Amniotic epithelial cell (primary cell): ENCODE data around the gene DPF3.
A peak's percentile ranks its signal among the peaks of the same experiment; 100 is the strongest.

Experiments used
- DNase-seq: peaks from one replicate; pipeline ENCODE4 v3.0.0-alpha.2; 2010; ENCODE audit warnings: low read depth

The DPF3 gene

GRCh38 chr14:72904840-72905561 lies 11.1 kb upstream of the DPF3 start:
- peak; percentile 73 for DNase-seq

- no peak for DNase-seq
These were observed 10.3 kb upstream of the DPF3 start for GRCh38 chr14:72904218-72904617.

DNA sequence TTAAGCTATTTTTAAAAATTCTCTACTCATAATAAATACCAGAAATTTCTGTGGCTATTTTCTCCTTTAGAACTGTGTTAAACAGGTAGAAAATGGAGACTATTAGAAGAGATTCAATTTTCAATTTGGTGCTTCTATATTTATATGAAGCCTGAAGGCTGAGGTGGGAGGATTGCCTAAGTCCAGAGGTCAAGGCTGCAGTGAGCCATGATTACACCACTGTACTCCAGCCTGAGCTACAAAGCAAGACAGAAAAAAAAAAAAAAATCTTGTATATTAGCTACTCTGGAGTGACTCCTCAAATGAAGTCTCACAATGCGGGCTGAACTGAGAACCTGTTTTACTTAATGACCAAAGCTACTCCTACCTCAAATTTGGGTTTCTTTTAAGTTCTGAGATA lies 9.8 kb upstream of the DPF3 start:
- DNase-seq, result no peak

- peak; percentile 44 for DNase-seq
These were observed 9.1 kb upstream of the DPF3 start for GRCh38 chr14:72902801-72903530.

- no peak for DNase-seq
These were observed 7.5 kb upstream of the DPF3 start for GRCh38 chr14:72901361-72901760.

DNA sequence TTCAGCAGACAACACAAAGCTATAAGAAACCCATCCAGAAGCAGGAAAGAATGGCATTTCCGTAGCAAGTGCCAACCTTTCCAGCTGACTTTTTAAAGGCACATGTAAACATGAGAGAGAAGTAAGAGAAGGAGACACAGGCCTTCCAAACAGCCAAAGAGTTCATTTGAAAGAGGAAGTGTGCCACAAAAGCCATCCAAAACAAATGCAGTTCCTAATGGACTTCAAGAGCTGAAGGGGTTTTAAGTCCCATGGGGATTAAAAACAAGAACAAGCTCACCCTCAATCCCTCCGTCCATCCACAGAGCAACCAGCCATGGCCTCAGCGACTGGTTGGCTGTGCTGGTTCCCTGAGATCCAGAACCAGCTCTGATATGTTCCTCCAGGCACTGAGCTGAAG lies 4.5 kb upstream of the DPF3 start:
- no peak for DNase-seq

DNA sequence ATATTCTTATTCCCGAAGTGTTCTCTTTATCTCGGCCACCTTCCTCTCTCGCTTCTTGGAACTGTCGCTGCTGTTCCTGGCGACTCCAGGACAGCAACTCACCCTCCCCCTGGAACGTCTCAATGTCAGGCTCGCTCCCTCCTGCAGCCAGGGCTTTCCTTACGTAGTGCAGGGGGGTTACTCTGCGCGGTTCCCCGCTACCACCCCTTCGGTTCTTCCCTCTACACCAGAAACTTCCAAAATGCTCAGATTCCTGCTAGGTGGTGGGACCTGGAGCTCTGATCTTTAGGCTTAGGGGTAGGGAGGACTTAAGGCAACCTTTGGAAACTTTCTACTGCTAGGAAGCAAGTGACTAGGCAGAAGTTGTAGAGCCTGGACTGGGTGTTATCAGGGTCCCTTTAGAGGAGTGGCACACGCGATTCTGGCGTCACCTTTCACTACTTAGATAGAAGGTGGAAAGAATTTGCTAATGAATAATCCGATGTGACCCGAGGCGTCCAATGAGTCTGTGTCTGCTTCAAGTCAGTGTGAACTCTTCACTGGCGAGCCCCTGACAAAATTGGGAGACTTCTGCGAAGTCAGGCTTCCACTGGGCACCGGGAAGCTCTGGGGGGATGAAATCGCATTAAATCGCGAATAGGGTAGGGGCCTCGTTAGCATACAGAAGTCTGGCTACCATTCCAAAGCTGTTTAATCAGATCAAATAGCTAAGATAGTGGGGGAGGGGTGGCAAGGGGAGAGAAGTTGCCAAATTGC lies 900 bp upstream of the DPF3 start:
- DNase-seq, result no peak

- DNase-seq, result no peak
These were observed 372 bp upstream of the DPF3 start for GRCh38 chr14:72894323-72894622.

DNA sequence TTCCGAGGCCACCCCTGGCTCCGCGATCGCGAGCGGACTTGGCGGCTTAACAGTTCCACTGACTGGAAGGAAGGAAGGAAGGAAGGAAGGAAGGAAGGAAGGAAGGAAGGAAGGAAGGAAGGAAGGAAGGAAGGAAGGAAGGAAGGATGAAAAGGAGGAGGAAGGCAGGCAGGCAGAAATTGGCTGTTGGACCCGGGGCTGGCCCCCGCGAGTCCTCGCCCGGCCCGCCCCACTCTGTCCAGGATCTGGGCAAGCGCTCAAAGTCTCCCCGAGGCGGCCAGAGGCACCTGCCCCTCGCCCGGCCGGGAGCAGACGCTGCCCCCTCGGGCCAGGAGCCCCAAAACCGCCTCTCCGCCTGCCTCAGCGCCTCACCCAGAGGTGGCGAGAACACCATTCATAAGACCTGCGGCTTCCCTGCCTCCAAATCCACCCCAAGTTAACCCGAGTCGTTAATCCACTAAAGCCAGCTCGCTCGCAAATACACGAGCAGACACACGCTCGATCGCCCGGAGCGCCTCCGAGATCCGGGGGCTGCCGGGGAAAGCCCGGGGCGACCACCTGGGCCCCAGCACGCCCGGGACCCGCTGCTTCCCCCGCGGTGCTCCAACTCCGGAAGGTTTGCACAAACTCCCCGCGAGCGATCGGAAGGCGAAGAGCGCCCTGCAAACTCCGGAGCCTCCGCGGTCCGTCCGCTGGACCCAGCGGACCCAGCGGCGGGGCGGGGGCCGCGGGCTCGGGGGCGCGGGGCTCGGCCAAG lies 844 bp downstream of the DPF3 start:
- no peak for DNase-seq

DNA sequence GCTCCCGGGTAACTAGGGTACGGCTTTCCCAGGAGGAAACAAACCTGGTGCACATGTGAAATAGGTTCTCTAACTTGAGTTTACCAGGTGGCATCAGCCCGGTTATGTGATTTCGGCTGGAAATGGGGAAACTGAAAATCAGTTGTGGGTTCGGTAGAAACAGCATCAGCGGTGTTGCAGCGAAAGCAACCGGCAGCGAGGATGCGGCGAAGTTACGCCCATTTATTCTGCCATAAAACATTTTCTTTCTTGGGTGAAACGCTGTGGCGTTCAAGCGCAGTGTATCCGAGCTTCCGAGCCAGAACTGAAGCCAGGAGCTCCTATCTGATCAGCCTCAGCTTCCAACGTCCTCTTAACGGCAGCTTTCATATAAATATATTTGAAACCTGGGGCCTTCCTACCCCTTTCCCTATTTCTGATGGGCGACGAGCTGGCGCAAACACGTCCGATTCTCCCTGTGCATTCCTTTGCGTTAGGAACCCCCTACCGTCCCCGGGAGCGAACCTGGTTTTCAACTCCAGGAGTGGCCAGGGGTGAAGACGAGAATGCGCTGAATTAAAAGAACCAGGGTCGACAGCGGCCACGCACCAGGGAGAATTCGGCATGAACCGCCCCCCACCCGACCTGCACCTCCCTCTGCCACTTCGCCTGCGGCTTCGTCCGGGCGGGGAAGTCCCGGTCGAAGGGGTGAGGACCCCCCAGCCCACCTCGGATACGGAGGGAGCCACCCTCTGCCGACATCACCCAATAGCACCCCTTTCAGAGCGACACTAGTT lies 1.6 kb downstream of the DPF3 start:
- peak; percentile 28 for DNase-seq

- DNase-seq, result no peak
These were observed 2.2 kb downstream of the DPF3 start for GRCh38 chr14:72891666-72892102.

DNA sequence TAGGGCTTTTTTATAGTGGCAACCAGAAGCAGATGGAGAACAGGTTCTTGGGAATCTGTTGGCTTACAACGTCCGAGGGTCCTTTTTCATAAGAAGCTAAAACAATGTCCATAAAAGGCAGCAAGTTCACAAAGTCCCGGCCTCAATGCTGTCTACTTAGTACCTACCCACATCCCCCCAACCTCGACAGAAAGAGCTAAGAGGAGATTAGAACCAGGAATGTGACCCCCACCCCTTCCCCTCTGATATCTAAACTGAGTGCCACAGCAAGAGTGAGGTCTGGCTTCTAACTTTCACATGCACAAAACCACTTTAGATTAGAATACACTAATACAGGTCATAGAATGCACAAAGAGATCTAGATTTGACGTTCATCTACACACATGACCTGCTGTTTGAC lies 4.5 kb downstream of the DPF3 start:
- DNase-seq, result no peak

DNA sequence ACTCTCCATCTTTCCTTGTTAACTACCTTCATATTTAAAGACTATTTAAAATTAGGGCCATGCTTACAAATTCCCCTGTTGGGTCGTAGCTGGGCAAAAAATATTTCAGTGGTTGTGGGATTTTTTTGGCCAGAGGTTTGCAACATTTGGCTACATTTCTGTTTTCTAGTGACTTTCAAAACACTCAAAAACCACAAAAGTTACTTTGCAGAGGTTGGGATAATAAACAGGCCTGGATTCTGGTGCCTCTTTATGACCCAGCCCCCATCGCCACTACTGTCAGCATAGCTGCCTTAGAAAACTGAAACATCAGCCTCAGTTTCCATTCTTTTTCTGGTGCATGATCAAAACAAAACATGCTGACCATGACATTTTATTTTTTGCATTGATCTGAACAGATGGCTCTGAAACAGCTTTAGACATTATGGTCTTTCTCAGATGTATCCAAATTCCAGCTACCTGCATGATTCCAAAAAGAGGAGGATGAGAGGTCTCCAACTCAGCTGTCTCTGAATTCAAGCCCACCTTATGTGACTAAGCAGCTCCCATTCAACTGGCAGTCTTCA lies 5.2 kb downstream of the DPF3 start:
- DNase-seq, result peak; percentile 31

DNA sequence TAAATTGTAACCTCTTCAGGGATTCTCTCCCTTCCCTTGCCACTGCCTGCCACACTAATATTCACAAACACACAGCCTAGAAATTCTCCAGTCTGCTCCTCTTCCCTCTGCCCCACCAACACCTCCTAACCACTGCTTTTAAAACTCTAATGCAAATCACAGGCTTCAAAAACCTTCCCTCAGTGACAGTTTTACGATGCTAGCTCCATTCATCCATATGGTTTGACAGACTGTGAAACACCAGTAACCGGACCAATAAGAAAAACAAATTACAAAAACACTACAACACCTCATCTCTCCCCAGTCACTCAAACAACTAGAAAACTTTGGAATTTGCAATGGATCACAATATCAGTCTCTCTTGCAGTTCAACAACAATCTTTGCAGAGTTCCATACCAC lies 5.7 kb downstream of the DPF3 start:
- no peak for DNase-seq

GRCh38 chr14:72887514-72887913 lies 6.4 kb downstream of the DPF3 start:
- DNase-seq, result no peak

- no peak for DNase-seq
These were observed 9.5 kb downstream of the DPF3 start for GRCh38 chr14:72884386-72884785.

DNA sequence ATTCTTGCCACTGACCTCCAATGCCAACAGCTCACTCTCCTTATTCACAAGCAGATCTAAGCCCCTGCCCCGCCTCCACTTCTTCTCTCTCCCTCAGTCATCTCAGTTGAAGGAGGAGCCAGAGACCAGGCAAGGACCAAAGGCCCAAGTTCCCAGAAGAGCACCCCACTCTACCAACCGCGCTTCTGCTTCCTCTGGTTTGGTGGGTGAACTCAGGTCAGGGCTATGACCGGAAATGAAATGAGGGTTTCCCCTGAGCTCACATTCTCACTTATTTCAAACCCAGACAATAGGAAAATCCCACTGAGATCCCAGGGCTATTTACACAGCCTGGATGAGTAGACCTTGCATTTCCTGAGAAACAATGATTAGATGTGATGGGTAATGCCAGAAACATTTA lies 9.9 kb downstream of the DPF3 start:
- no peak for DNase-seq

DNA sequence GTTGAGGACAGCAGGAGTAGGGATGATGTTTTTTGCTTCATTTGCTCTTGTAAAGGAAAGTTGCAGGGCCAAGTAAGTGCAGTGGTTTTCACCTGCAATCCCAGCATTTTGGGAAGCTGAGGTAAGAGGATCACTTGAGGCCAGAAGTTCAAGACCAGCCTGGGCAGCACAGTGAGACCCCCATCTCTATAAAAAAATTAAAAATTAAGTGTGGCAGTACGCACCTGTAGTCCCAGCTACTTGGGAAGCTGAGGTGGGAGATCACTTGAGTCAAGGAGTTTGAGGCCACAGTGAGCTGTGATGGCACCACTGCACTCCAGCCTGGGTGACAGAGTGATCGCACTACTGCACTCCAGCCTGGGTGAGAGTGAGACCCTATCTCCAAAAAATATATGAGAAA lies 10.8 kb downstream of the DPF3 start:
- DNase-seq, result no peak

DNA sequence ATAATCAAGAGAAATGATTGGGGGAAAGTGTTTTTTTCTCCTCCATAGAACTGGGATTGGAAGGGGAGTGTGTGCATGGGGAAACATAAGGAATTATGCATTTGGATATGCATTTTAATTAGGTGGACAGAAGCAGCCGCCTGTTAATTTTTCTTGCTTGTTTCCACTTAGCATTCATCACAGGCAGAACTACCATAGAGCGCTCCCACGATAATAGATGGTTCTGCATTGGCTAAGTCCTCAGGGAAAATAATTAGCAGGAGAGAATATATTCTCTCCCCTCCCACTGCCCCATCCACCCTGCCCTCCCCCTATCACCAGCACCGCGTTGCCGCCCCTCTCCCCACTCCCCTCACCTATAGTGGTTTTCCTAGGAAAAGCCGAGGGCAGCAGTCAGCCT lies 11.4 kb downstream of the DPF3 start:
- no peak for DNase-seq

- DNase-seq, result no peak
These were observed 11.9 kb downstream of the DPF3 start for GRCh38 chr14:72882047-72882446.

DNA sequence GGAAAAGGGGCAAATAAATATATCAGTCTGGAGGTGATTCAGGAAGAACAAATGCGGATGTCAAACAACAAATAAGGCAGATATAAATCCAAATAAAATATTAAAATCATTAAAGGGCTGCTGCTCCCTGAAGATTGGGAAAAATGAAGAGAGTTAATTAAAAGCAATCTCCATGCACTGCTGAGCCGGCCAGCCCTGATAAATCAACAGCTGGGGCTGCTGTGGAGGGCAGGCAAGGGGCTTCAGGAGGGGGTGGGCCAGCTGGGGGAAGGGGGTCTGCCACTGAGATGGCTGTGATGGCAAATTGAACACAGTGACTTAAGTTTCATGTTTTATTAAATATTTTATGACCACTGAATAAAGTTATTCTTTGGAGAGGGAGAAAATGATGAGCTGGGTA lies 12.4 kb downstream of the DPF3 start:
- no peak for DNase-seq
